Retinal pigment epithelial cell (primary cell): ENCODE results near the gene FBXL2.

Experiments used
- DNase-seq: peaks from one replicate; pipeline ENCODE4 v3.0.0-alpha.2; 2010; ENCODE audit warnings: low read depth
- H3K4me3 ChIP-seq: 2 replicates; pipeline ENCODE4 v1.5.1; 2011; ENCODE audit warnings: mild to moderate bottlenecking, low read length, control low read depth, moderate library complexity
- TF ChIP-seq, protein P1 (sequence below): conservative IDR thresholded peaks from 2 replicates; pipeline ENCODE4 v1.5.1; 2011; ENCODE audit warnings: low read depth, low read length, control low read depth, inconsistent platforms

The FBXL2 gene

DNA sequence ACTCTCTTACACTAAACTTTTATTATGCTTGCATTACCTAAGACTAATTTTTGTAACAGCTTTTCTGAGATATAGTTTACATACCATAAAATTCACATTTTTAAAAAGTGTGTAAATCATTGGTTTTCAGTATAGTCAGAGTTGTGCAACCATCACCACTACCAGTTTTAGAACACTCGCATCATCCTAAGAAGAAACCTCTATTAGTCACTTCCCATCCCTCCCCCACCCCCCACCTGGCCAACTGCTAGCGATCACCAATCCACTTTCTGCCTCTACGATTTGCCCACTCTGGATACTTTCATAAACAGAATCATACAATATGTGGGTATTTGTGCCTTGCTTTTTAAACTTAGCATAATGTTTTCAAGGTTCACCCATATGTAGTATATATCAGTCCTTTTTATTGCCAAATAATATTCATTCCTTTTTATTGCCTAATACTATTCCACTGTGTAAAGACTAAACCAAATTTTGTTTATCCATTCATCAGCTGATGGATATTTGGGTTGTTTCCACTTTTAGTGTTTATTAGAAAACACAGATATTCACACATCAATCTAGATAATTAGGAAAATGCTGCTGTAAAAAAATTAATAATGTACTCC, 139.9 kb downstream of the FBXL2 start:
- TF ChIP-seq, protein P1, sequence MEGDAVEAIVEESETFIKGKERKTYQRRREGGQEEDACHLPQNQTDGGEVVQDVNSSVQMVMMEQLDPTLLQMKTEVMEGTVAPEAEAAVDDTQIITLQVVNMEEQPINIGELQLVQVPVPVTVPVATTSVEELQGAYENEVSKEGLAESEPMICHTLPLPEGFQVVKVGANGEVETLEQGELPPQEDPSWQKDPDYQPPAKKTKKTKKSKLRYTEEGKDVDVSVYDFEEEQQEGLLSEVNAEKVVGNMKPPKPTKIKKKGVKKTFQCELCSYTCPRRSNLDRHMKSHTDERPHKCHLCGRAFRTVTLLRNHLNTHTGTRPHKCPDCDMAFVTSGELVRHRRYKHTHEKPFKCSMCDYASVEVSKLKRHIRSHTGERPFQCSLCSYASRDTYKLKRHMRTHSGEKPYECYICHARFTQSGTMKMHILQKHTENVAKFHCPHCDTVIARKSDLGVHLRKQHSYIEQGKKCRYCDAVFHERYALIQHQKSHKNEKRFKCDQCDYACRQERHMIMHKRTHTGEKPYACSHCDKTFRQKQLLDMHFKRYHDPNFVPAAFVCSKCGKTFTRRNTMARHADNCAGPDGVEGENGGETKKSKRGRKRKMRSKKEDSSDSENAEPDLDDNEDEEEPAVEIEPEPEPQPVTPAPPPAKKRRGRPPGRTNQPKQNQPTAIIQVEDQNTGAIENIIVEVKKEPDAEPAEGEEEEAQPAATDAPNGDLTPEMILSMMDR: no peak
- no peak for DNase-seq
- no peak overlapping the region for H3K4me3 ChIP-seq

- no peak overlapping the region for H3K4me3 ChIP-seq
- no peak for DNase-seq
- TF ChIP-seq, protein P1: no peak
Observed at GRCh38 chr3:33419948-33420347, 142.7 kb downstream of the FBXL2 start.

DNA sequence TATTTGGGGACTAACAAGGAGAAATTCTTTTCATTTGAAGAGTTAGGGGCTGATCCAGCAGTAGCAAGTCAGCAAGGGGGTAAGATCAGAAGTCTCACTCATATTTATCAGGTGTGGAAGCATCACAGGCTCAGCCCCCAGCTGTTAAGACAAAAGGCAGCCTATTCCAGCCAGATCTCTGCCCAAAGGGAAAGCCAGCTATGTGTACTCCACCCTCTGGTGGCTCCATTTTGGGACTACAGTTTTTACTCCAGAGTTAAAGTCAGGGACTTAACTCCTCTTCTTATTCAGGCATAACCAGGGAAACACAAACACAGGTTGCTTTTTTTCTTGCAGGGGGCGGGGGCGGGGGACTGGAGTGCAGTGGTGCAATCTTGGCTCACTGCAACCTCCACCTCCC, 143.7 kb downstream of the FBXL2 start:
- DNase-seq: no peak
- no peak overlapping the region for H3K4me3 ChIP-seq
- TF ChIP-seq, protein P1: no peak

DNA sequence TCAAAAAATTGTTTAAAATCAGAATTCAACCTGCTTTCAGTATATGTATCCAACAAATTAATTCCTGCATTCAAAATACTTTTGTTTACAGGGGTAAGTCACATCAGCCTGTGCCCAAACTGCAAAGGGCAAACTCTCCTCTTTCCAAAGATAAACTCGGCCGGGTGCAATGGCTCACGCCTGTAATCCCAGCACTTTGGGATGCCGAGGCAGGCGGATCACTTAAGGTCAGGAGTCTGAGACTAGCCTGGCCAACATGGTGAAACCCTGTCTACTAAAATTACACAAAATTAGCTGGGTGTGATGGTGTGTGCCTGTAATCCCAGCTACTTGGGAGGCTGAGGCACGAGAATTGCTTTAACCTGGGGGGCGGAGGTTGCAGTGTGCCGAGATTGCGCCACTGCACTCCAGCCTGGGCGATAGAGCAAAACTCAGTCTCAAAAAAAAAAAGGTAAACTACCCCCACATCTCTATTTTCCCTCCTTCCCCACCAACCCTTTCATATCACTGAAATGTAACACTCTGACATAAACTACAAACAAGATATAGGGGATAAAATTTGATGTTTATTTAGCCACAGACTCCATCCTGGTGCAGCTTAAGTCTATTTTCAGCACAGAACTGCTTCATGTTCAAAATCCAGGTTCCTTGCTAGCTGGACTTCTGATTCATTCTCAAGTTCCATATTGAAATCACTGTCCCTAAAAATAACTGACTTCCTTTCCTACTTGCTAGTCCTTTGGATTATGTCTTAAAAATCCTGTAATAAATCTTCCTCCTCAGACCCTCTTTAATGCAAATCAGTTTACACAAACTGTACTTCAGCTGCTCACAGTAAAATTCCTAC, 147.6 kb downstream of the FBXL2 start:
- H3K4me3 ChIP-seq: no peak overlapping the region
- no peak for DNase-seq
- TF ChIP-seq, protein P1: no peak

DNA sequence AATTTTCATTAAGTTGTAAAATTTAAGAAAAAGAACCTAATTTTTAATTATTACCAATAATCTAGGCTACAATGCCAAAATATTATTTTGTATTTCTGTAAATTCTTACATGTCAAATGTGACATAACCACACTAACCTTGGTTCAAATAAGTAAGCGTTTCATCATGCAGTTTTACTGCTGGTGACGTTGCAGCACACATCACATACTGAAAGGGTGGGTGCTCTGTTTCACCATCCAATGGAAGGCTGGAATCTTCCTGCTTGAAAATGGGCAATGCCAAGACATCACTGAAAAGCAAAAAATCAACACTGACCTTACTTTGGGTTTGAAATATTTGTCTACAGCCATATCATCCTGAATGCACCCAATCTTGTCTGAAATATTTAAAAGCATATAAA, 148.2 kb downstream of the FBXL2 start:
- TF ChIP-seq, protein P1: no peak
- no peak for DNase-seq
- no peak overlapping the region for H3K4me3 ChIP-seq

DNA sequence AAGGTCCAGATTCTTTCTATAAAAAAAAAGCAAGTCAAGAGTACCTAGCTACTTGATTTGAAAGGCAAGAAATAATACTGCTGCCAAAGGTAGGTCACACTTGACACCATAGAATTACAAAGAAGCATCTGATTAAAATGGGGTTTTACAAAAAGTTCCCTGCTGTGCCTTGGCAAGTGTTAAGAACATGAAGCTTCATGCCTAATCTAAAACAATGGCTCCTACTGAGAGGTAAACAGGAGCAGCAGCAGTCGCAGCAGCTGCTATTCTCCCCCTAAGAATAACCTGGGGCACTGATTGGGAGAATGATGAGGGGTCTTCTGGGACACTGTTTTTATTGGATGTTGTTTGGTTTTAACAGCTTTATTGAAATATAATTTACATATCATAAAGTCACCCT, 148.8 kb downstream of the FBXL2 start:
- no peak for DNase-seq
- TF ChIP-seq, protein P1: no peak
- no peak overlapping the region for H3K4me3 ChIP-seq
